K562 (cell line): ENCODE data around the gene ALDH16A1.

Source experiments
- CBX3 ChIP-seq, 2 experiments: IDR thresholded peaks; 1 replicate in 1 of 2; 2 replicates in 1 of 2; pipeline ENCODE4 v1.6.1; 2012; ENCODE audit warnings: inconsistent platforms in 2 of 2, low read length in 2 of 2, borderline replicate concordance in 1 of 2, control low read depth in 1 of 2
- EZH2 ChIP-seq: IDR thresholded peaks from 2 replicates; pipeline ENCODE4 v1.6.1; 2012; ENCODE audit warnings: low read depth, mild to moderate bottlenecking, inconsistent platforms, low read length, borderline replicate concordance
- KDM4B ChIP-seq, 2 experiments: fragments of 450-650 bp in 1 of 2; sonication (generic) in 1 of 2; IDR thresholded peaks; 2 replicates each; pipeline ENCODE4 v1.6.1; 2016 to 2017; ENCODE audit warnings: borderline replicate concordance in 2 of 2, antibody characterized with exemption in 1 of 2, low read depth in 1 of 2, mild to moderate bottlenecking in 1 of 2
- MEIS2 ChIP-seq: fragments of 450-650 bp; IDR thresholded peaks from 2 replicates; pipeline ENCODE4 v1.6.1; 2014; ENCODE audit warnings: mild to moderate bottlenecking; ENCODE audit not compliant: partially characterized antibody
- POLR2AphosphoS2 ChIP-seq: IDR thresholded peaks from 2 replicates; pipeline ENCODE4 v1.6.1; 2012; ENCODE audit warnings: low read length, improper control_type of control experiment
- TBL1XR1 ChIP-seq, 2 experiments: IDR thresholded peaks; 2 replicates each; pipeline ENCODE4 v1.6.1; 2012; ENCODE audit warnings: improper control_type of control experiment in 2 of 2, low read length in 2 of 2, mild to moderate bottlenecking in 1 of 2
- U2AF2 ChIP-seq: fragments of 200-400 bp; formaldehyde crosslinking; optimal IDR thresholded peaks from 2 replicates; pipeline ENCODE3; 2017; ENCODE audit warnings: low read depth, mild to moderate bottlenecking, low read length
- TF ChIP-seq, protein P1 (sequence below), 2 experiments: fragments of 450-650 bp in 1 of 2; sonication (generic) in 1 of 2; formaldehyde crosslinking in 1 of 2; IDR thresholded peaks in 1 of 2; conservative IDR thresholded peaks in 1 of 2; 2 replicates each; pipeline versions ENCODE4 v1.6.1 to v1.8.1; 2016 to 2023; ENCODE audit warnings: mild to moderate bottlenecking in 2 of 2, moderate library complexity in 2 of 2, inconsistent platforms in 1 of 2, missing genetic modification reagents in 1 of 2
- TF ChIP-seq, protein P2 (sequence below), 3 experiments: IDR thresholded peaks in 2 of 3; conservative IDR thresholded peaks in 1 of 3; 2 replicates each; pipeline ENCODE4 v1.5.1; 2011 to 2012; ENCODE audit warnings: low read length in 3 of 3, mild to moderate bottlenecking in 3 of 3, control low read depth in 2 of 3, improper control_type of control experiment in 1 of 3, inconsistent platforms in 1 of 3, low read depth in 1 of 3, mixed read lengths in 1 of 3, moderate library complexity in 1 of 3; ENCODE audit not compliant: insufficient read depth in 2 of 3

DNA sequence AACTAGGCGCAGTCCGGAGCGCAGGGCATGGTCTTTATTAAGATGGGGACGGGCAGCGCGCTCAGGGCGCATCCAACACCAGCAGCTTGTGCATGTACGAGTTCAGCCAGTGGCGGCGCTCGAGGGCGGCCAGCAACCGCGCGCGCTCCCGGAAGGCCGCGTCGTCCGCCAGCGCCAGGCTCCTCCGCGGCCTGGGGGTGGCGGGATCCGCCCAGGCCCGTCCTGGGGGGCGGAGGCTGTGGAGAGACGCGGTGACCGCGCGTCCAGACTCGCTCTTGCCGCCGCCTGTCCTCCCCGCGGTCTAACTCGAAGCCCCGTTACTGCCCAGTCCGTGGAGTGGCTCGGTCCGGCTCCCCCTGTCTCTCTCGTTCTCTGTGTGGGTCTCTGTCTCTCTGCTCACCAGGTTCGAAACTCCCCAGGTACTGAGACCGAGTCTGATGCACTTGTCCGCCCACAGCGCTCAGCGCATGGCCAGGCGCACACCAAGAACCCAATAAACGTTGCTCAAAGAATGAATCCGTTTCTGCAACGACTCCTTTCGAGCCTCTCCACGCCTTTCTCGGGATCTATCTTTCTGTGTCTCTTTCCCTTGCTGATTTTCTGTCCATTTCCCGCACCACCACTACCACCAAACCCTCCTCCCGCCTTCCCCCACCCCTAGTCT lies 30.5 kb upstream of the ALDH16A1 start:
- TF ChIP-seq U2AF2 (no peak), KDM4B (IDR thresholded peaks at IDR 0.05; ENCODE audit: borderline replicate concordance in 2 of 2, low read depth in 1 of 2) (no peak; a peak in 1 of 4 replicates), MEIS2 (peak; percentile 6), POLR2AphosphoS2 (no peak), CBX3 (IDR thresholded peaks at IDR 0.05; ENCODE audit: borderline replicate concordance in 1 of 2, low read length in 2 of 2) (peak in 1 of 2 experiments; percentile 81; a peak in 1 of 3 replicates), TBL1XR1 (IDR thresholded peaks at IDR 0.05; ENCODE audit: low read length in 2 of 2) (no peak), EZH2 (no peak)
- TF ChIP-seq, protein P1, sequence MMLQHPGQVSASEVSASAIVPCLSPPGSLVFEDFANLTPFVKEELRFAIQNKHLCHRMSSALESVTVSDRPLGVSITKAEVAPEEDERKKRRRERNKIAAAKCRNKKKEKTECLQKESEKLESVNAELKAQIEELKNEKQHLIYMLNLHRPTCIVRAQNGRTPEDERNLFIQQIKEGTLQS (IDR thresholded peaks at IDR 0.05) = no peak
- TF ChIP-seq, protein P1 (CRISPR knock-in tag; conservative IDR thresholded peaks at IDR 0.05) = no peak
- TF ChIP-seq, protein P2, sequence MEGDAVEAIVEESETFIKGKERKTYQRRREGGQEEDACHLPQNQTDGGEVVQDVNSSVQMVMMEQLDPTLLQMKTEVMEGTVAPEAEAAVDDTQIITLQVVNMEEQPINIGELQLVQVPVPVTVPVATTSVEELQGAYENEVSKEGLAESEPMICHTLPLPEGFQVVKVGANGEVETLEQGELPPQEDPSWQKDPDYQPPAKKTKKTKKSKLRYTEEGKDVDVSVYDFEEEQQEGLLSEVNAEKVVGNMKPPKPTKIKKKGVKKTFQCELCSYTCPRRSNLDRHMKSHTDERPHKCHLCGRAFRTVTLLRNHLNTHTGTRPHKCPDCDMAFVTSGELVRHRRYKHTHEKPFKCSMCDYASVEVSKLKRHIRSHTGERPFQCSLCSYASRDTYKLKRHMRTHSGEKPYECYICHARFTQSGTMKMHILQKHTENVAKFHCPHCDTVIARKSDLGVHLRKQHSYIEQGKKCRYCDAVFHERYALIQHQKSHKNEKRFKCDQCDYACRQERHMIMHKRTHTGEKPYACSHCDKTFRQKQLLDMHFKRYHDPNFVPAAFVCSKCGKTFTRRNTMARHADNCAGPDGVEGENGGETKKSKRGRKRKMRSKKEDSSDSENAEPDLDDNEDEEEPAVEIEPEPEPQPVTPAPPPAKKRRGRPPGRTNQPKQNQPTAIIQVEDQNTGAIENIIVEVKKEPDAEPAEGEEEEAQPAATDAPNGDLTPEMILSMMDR (IDR thresholded peaks at IDR 0.05 in 2 of 3, conservative IDR thresholded peaks at IDR 0.05 in 1 of 3; ENCODE audit: insufficient read depth in 2 of 3, low read depth in 1 of 3, low read length in 3 of 3) = peak; percentile 79 to 90 (median 83)
